NCI-H526 (cell line): ENCODE results near the gene TMPRSS11F.

Experiments
- DNase-seq, 2 experiments: peaks; one replicate each; lab custom pipeline; 2025; lab: John Stamatoyannopoulos, UW

TMPRSS11F gene

DNA sequence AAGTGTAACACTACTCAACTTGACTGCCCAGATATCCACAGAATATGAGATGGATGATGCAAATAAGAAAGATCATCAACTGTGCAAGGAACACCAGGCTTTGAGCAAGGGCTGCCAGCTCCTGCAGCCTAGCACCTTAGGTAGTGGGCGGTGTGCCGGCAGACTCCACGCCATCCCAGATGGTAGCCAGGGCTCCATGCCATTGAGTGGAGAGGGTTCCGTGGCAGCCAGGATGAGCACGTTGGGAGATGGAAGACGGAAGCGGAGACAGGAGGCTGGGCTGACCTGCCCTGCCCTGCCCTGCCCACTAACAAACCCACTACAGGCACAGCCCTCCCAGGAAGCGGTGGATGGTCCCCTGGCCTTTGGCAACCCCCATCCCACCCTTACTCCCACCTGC is 51.9 kb downstream of the TMPRSS11F start:
- DNase-seq = no peak

DNA sequence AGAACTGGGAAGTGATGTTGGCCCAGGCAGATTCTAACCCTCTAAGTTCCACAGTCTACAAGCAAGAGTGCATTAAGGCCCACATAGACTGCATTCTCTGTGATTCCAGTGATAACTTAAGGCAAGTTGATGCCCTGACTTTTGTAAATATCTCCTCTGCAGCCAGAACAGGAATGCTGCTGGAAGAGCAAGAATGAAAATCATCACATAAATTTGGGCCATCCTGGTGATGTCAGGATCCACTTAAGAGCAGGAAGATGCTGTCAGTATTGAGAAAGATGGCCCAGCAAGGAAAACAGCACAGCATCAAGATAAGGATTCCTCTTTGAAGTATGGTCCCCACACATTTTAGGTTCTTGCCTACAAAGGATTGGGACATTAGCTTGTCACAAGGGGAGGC is 52.4 kb downstream of the TMPRSS11F start:
- DNase-seq = no peak

GRCh38 chr4:68076194-68076593 is 53.5 kb downstream of the TMPRSS11F start:
- no peak for DNase-seq

- DNase-seq = no peak
These were observed 55.3 kb downstream of the TMPRSS11F start for GRCh38 chr4:68074397-68074796.

DNA sequence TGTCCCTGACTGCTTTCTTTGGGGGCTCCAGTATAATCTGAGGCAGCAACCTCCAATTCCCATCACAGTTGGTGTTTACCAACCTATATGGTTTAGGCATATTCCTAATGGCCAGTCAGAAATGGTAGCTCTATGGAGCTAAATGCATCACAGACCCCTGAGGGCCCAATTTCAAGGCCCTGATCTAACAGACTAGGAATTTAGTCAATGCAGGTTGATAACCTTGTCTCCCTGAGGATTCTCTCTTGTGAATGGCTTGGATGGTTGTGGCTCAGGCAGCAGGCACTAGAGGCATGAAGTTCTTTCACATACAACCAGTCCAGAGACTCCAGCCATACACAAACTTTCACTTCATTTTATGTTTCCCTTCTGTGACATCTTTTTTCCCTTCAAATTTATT is 59.4 kb downstream of the TMPRSS11F start:
- no peak for DNase-seq

DNA sequence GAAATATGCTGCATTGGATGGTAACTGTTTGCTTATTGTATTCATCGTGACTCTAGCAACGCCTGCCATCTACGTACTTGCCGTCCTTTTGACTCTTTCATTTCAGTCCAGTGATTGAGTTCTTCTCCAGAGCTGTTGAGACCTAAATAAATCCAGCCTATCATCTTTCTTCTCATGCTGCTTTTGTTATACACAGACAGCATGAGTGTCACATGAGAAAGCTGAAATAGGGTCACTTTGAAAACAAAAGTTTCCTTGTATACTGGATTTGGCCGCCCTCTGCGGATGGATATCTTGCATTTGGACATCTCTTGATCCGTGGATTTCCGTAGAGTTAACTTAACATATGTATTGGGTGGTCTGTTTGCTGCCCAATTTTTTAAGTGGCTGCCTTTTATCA is 67.2 kb downstream of the TMPRSS11F start:
- no peak for DNase-seq

DNA sequence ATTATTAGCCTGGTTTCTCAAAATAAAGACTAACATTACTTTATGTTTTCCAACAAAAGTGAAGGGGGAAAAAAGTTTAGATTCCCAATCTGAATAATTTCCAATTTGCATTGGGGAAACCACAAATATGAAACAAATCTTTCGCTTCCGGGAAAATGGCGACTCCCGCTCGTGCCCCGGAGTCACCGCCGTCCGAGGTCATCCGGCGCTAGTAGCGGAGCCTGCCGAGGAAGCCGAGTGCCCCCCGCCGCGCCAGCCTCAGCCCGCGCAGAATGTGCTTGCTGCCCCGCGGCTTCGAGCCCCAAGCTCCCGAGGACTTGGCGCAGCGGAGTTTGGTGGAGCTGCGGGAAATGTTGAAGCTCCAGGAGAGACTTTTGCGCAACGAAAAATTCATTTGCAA is 91.4 kb downstream of the TMPRSS11F start:
- DNase-seq = no peak

GRCh38 chr4:68021185-68021584 is 108.5 kb downstream of the TMPRSS11F start:
- no peak for DNase-seq

DNA sequence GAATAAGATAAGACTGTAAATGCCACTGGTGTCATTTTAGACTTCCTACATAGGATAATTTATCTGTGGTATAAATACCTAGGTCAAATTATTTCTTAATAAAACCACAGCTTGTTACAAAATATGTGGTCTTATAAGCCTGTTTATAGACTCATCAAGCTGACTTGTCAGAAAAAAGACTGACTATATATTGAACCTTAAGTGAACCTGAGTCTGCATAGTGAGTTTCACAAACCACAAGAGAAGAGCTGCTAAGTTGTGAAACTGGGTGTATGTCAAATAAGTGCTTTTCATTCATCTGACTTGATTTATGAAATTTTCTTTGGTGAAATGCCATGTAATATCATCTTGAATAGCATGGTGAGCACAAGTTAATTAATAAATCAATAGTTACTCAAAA is 118.0 kb downstream of the TMPRSS11F start:
- no peak for DNase-seq
